Natural killer cell (primary cell): ENCODE results near the gene KRT13. TPM values are rescaled to one million over a fixed set of nuclear protein-coding genes. Genes with fewer than 3 reads are reported as not detected.
A peak's percentile ranks its signal among the peaks of the same experiment; 100 is the strongest.

ENCODE experiments used
- ATAC-seq, 3 donors: fragments of 150-1000 bp in 2 of 3; fragments of 200-7000 bp in 1 of 3; cut with Tn5 transposase; 1 replicate in 1 of 3; 2 replicates in 2 of 3; pipeline ENCODE4 v1.10.0; 2021; ENCODE audit warnings: mild to moderate bottlenecking in 2 of 3, moderate library complexity in 2 of 3
- DNase-seq, 2 donors: peaks; one replicate each; pipeline versions ENCODE4 v3.0.0 to v3.0.0-alpha.2; 2013 to 2021; ENCODE audit warnings: mixed read lengths in 1 of 2
- H3K27ac ChIP-seq: one replicate; pipeline ENCODE4 v1.5.1; 2013; ENCODE audit warnings: mild to moderate bottlenecking, low read length
- H3K27me3 ChIP-seq: one replicate; pipeline ENCODE4 v1.6.1; 2013; ENCODE audit warnings: low read length; ENCODE audit not compliant: control insufficient read depth, insufficient read depth
- H3K36me3 ChIP-seq: one replicate; pipeline ENCODE4 v1.6.1; 2013; ENCODE audit warnings: low read length; ENCODE audit not compliant: control insufficient read depth, insufficient read depth
- H3K4me1 ChIP-seq: one replicate; pipeline ENCODE4 v1.6.1; 2013; ENCODE audit warnings: low read length; ENCODE audit not compliant: control insufficient read depth, insufficient read depth
- H3K4me3 ChIP-seq: one replicate; pipeline ENCODE4 v1.5.1; 2013; ENCODE audit warnings: low read length
- H3K9me3 ChIP-seq: one replicate; pipeline ENCODE4 v1.6.1; 2013; ENCODE audit warnings: low read length; ENCODE audit not compliant: control insufficient read depth, insufficient read depth
- H3K27ac Mint-ChIP-seq, 2 donors: one replicate each; pipeline ENCODE4 v1.8.0; 2022; ENCODE audit warnings: mild to moderate bottlenecking in 2 of 2, mixed read lengths in 2 of 2, moderate library complexity in 1 of 2
- H3K27me3 Mint-ChIP-seq, 2 donors: one replicate each; pipeline ENCODE4 v1.8.0; 2022; ENCODE audit warnings: low read depth in 2 of 2, mixed read lengths in 2 of 2
- H3K36me3 Mint-ChIP-seq: one replicate; pipeline ENCODE4 v1.8.0; 2022; ENCODE audit warnings: mixed read lengths
- H3K4me1 Mint-ChIP-seq, 2 donors: one replicate each; pipeline ENCODE4 v1.8.0; 2022; ENCODE audit warnings: mixed read lengths in 2 of 2
- H3K4me3 Mint-ChIP-seq: one replicate; pipeline ENCODE4 v1.8.0; 2022; ENCODE audit warnings: mild to moderate bottlenecking, moderate library complexity, mixed read lengths
- H3K9me3 Mint-ChIP-seq, 2 donors: one replicate each; pipeline ENCODE4 v1.8.0; 2022; ENCODE audit warnings: mixed read lengths in 2 of 2
- WGBS: methylation state at CpG from one replicate; pipeline ENCODE4 v1.1.7; 2013; ENCODE audit warnings: missing lambda C conversion rate; ENCODE audit not compliant: insufficient coverage; 5-methylcytosine and 5-hydroxymethylcytosine counted together
- intact Hi-C: fragments of 100-400 bp; cut with micrococcal nuclease; formaldehyde crosslinking; loops from one replicate; pipeline ENCODE4 v1.14.2; 2022
- total RNA-seq, 4 donors: library from RNA; stranded (reverse); fragments of 120-200 nt in 1 of 4; gene quantifications; one replicate each; pipeline versions ENCODE4 v1.2.3 to v1.2.4, GENCODE V29; 2013 to 2022
- TF ChIP-seq, protein P1 (sequence below): fragments of 200-600 bp; IDR thresholded peaks from one replicate; pipeline ENCODE4 v1.8.0; 2022; ENCODE audit warnings: antibody characterized with exemption

The KRT13 gene
- total RNA-seq, 3 donors from 2014 or later (not counting 1 experiment from before 2014, with no cell fraction given): not detected

GRCh38 chr17:41499714-41500113 is 5.7 kb downstream of the KRT13 start:
- peaks cover 12 to 20% of the 10 kb centered on the region in 2 donors for H3K27me3 Mint-ChIP-seq
- H3K4me1 Mint-ChIP-seq: no peaks in the 10 kb centered on the region
- no peak overlapping the region for H3K27ac Mint-ChIP-seq
- H3K36me3 ChIP-seq: no peaks in the 10 kb centered on the region
- H3K4me3 Mint-ChIP-seq: no peak overlapping the region
- H3K27me3 ChIP-seq: no peaks in the 10 kb centered on the region
- no peak overlapping the region for H3K27ac ChIP-seq
- no peaks in the 10 kb centered on the region for H3K9me3 Mint-ChIP-seq
- DNase-seq: no peak
- TF ChIP-seq, protein P1, sequence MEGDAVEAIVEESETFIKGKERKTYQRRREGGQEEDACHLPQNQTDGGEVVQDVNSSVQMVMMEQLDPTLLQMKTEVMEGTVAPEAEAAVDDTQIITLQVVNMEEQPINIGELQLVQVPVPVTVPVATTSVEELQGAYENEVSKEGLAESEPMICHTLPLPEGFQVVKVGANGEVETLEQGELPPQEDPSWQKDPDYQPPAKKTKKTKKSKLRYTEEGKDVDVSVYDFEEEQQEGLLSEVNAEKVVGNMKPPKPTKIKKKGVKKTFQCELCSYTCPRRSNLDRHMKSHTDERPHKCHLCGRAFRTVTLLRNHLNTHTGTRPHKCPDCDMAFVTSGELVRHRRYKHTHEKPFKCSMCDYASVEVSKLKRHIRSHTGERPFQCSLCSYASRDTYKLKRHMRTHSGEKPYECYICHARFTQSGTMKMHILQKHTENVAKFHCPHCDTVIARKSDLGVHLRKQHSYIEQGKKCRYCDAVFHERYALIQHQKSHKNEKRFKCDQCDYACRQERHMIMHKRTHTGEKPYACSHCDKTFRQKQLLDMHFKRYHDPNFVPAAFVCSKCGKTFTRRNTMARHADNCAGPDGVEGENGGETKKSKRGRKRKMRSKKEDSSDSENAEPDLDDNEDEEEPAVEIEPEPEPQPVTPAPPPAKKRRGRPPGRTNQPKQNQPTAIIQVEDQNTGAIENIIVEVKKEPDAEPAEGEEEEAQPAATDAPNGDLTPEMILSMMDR: no peak
- WGBS: 82% methylated on average over 5 of the region's 5 CpGs
- no peaks in the 10 kb centered on the region for H3K36me3 Mint-ChIP-seq
- ATAC-seq: no peak
- H3K4me3 ChIP-seq: no peak overlapping the region
- intact Hi-C loops: no loop called here
- no peaks in the 10 kb centered on the region for H3K9me3 ChIP-seq
- peaks cover 21% of the 10 kb centered on the region for H3K4me1 ChIP-seq

- intact Hi-C loops: no loop called here
- Histone ChIP-seq H3K27me3 (no peaks in the 10 kb centered on the region), H3K36me3 (no peaks in the 10 kb centered on the region), H3K4me1 (peaks cover 21% of the 10 kb centered on the region), H3K27ac (no peak overlapping the region), H3K9me3 (no peaks in the 10 kb centered on the region), H3K4me3 (no peak overlapping the region)
- 76% methylated on average over 6 of the region's 6 CpGs for whole genome bisulfite sequencing
- ATAC-seq (peak in 1 of 3 donors; percentile 46), DNase-seq (no peak)
- no peak overlapping the region for H3K27ac Mint-ChIP-seq
- H3K4me1 Mint-ChIP-seq: no peaks in the 10 kb centered on the region
- peaks cover 12 to 20% of the 10 kb centered on the region in 2 donors for H3K27me3 Mint-ChIP-seq
- no peak overlapping the region for H3K4me3 Mint-ChIP-seq
- TF ChIP-seq, protein P1: no peak
- H3K36me3 Mint-ChIP-seq: no peaks in the 10 kb centered on the region
- no peaks in the 10 kb centered on the region for H3K9me3 Mint-ChIP-seq
Observed at GRCh38 chr17:41498276-41498675, 7.1 kb downstream of the KRT13 start.

DNA sequence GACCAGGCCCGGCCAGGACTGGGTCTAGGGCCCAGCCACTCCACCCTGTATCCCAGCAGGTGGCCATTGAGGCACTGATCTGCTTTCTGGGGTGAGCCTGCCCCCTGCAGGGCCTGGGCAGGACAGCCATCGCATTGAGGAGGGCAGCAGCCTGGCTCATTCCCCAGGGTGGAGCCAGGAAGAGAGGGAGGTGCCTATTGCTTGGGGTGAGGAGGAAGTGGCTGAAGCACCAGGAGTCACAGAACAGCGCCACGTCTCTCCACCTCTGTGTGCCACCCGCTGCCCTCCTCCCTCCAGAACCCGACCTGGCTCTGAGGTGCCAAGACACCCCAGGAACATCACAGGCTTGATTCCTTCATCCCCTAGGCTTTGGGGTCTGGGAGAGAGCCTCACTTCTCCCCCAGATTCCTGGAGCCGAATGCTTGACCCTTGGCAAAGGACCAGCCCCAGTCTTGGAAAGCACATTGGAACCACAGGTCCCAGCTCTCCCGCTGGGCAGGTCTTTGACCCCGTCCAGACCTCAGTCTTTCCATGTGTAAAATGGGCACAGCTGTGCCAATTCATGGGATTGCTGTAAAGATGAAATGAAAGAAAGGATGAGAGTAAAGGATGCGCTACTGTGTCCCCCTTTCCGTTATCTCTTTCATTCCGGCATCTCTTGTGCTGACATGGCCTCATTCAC is 8.5 kb downstream of the KRT13 start:
- Mint-ChIP-seq H3K27me3 (peaks cover 12 to 20% of the 10 kb centered on the region in 2 donors), H3K4me1 (no peaks in the 10 kb centered on the region), H3K27ac (no peak overlapping the region), H3K36me3 (no peaks in the 10 kb centered on the region), H3K9me3 (no peaks in the 10 kb centered on the region), H3K4me3 (no peak overlapping the region)
- ATAC-seq (peak in 2 of 3 donors; percentile 61 to 68), DNase-seq (peak in 1 of 2 donors; percentile 71)
- WGBS: 53% methylated on average over 12 of the region's 12 CpGs
- no peaks in the 10 kb centered on the region for H3K9me3 ChIP-seq
- TF ChIP-seq, protein P1: no peak
- no peak overlapping the region for H3K27ac ChIP-seq
- H3K4me3 ChIP-seq: no peak overlapping the region
- intact Hi-C loops: no loop called here
- H3K27me3 ChIP-seq: no peaks in the 10 kb centered on the region
- H3K36me3 ChIP-seq: no peaks in the 10 kb centered on the region
- peaks cover 21% of the 10 kb centered on the region for H3K4me1 ChIP-seq

GRCh38 chr17:41494524-41494923 is 10.9 kb downstream of the KRT13 start:
- Histone ChIP-seq H3K4me3 (no peak overlapping the region), H3K9me3 (no peaks in the 10 kb centered on the region), H3K36me3 (no peaks in the 10 kb centered on the region), H3K27ac (no peak overlapping the region), H3K27me3 (no peaks in the 10 kb centered on the region), H3K4me1 (peaks cover 26% of the 10 kb centered on the region)
- no peaks in the 10 kb centered on the region for H3K4me1 Mint-ChIP-seq
- no peaks in the 10 kb centered on the region for H3K36me3 Mint-ChIP-seq
- no peak for ATAC-seq
- TF ChIP-seq, protein P1: no peak
- no peak overlapping the region for H3K4me3 Mint-ChIP-seq
- no peak overlapping the region for H3K27ac Mint-ChIP-seq
- peaks cover 6 to 7% of the 10 kb centered on the region in 2 donors for H3K27me3 Mint-ChIP-seq
- no peak for DNase-seq
- intact Hi-C loops: no loop called here
- 77% methylated on average over 2 of the region's 2 CpGs for WGBS
- no peaks in the 10 kb centered on the region for H3K9me3 Mint-ChIP-seq
